GM12878 (cell line): ENCODE data around the gene TMEM52B.

Experiments
- BHLHE40 ChIP-seq, 2 experiments: fragments of 450-650 bp in 1 of 2; IDR thresholded peaks; 2 replicates each; pipeline ENCODE4 v1.6.1; 2011 to 2017; ENCODE audit warnings: low read depth in 2 of 2, borderline replicate concordance in 1 of 2, improper control_type of control experiment in 1 of 2, low read length in 1 of 2, mild to moderate bottlenecking in 1 of 2
- ETV6 ChIP-seq, 2 experiments: fragments of 450-650 bp in 1 of 2; IDR thresholded peaks in 1 of 2; conservative IDR thresholded peaks in 1 of 2; 2 replicates each; pipeline ENCODE4 v1.6.1; 2014; ENCODE audit warnings: antibody characterized with exemption in 1 of 2, borderline replicate concordance in 1 of 2, low read depth in 1 of 2, mild to moderate bottlenecking in 1 of 2, moderate library complexity in 1 of 2
- EZH2 ChIP-seq: IDR thresholded peaks from 2 replicates; pipeline ENCODE4 v1.6.1; 2012; ENCODE audit warnings: low read depth, mild to moderate bottlenecking, control low read depth, inconsistent platforms, low read length, borderline replicate concordance; ENCODE audit not compliant: control insufficient read depth
- MXI1 ChIP-seq: fragments of 150-350 bp; IDR thresholded peaks from 2 replicates; pipeline ENCODE4 v1.6.1; 2011; ENCODE audit warnings: low read depth, mild to moderate bottlenecking, inconsistent platforms, low read length, improper control_type of control experiment
- MYC ChIP-seq: IDR thresholded peaks from 2 replicates; pipeline ENCODE4 v1.6.1; 2011; ENCODE audit warnings: mild to moderate bottlenecking, low read length, moderate library complexity, inconsistent platforms; ENCODE audit not compliant: insufficient read depth, insufficient replicate concordance, insufficient read length, severe bottlenecking
- NFYB ChIP-seq: IDR thresholded peaks from 2 replicates; pipeline ENCODE4 v1.6.1; 2011; ENCODE audit warnings: low read depth, mild to moderate bottlenecking, low read length, improper control_type of control experiment, moderate library complexity; ENCODE audit not compliant: insufficient read depth
- TAF1 ChIP-seq: IDR thresholded peaks from 2 replicates; pipeline ENCODE4 v1.6.1; 2011; ENCODE audit warnings: mild to moderate bottlenecking, low read depth, low read length, borderline replicate concordance
- TCF3 ChIP-seq: IDR thresholded peaks from 2 replicates; pipeline ENCODE4 v1.6.1; 2012; ENCODE audit warnings: low read depth, mild to moderate bottlenecking, low read length, borderline replicate concordance; ENCODE audit not compliant: insufficient read depth
- TF ChIP-seq, protein P1 (sequence below), 3 experiments: IDR thresholded peaks in 2 of 3; conservative IDR thresholded peaks in 1 of 3; 2 replicates each; pipeline ENCODE4 v1.5.1; 2011; ENCODE audit warnings: low read depth in 3 of 3, low read length in 3 of 3, mild to moderate bottlenecking in 3 of 3, control low read depth in 2 of 3, moderate library complexity in 2 of 3, inconsistent platforms in 1 of 3, mixed read lengths in 1 of 3; ENCODE audit not compliant: control insufficient read depth in 2 of 3, insufficient read depth in 1 of 3; ENCODE audit errors: extremely low read depth in 1 of 3

DNA sequence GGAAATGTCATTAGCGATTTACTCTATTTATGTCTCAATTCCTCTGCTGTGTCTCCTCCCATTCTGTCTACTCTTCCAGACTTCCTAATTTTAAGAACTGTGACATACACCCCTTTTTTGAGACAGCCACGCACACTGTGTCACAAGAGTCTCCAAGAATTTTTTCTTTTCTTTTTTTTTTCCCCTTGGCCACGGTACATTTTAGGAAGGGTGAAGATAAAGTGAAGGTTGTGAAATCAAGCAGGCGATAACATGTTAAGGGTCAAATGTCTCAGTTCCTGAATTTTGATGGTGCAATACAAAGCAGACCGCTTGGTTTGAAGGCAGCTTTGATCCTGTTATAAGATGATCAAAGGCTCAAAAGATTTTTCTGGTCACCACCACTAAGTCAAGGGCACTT is 11.2 kb upstream of the TMEM52B start:
- TF ChIP-seq MXI1 (no peak), TCF3 (no peak), NFYB (no peak), BHLHE40 (IDR thresholded peaks at IDR 0.05; ENCODE audit: borderline replicate concordance in 1 of 2, low read depth in 2 of 2, low read length in 1 of 2) (no peak), MYC (no peak), ETV6 (conservative IDR thresholded peaks at IDR 0.05 in 1 of 2, IDR thresholded peaks at IDR 0.05 in 1 of 2; ENCODE audit: borderline replicate concordance in 1 of 2, low read depth in 1 of 2) (no peak), EZH2 (no peak), TAF1 (no peak)
- TF ChIP-seq, protein P1, sequence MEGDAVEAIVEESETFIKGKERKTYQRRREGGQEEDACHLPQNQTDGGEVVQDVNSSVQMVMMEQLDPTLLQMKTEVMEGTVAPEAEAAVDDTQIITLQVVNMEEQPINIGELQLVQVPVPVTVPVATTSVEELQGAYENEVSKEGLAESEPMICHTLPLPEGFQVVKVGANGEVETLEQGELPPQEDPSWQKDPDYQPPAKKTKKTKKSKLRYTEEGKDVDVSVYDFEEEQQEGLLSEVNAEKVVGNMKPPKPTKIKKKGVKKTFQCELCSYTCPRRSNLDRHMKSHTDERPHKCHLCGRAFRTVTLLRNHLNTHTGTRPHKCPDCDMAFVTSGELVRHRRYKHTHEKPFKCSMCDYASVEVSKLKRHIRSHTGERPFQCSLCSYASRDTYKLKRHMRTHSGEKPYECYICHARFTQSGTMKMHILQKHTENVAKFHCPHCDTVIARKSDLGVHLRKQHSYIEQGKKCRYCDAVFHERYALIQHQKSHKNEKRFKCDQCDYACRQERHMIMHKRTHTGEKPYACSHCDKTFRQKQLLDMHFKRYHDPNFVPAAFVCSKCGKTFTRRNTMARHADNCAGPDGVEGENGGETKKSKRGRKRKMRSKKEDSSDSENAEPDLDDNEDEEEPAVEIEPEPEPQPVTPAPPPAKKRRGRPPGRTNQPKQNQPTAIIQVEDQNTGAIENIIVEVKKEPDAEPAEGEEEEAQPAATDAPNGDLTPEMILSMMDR (IDR thresholded peaks at IDR 0.05 in 2 of 3, conservative IDR thresholded peaks at IDR 0.05 in 1 of 3; ENCODE audit: control insufficient read depth in 2 of 3, extremely low read depth in 1 of 3, insufficient read depth in 1 of 3, low read depth in 3 of 3, low read length in 3 of 3): no peak
